ENCODE results near the gene GTPBP1. TPM values are rescaled to one million over a fixed set of nuclear protein-coding genes. Genes with fewer than 3 reads are reported as not detected.

The GTPBP1 gene
- total RNA-seq, 4 donors from 2014 or later = 16.2 to 71.5 (median 56.1) TPM

DNA sequence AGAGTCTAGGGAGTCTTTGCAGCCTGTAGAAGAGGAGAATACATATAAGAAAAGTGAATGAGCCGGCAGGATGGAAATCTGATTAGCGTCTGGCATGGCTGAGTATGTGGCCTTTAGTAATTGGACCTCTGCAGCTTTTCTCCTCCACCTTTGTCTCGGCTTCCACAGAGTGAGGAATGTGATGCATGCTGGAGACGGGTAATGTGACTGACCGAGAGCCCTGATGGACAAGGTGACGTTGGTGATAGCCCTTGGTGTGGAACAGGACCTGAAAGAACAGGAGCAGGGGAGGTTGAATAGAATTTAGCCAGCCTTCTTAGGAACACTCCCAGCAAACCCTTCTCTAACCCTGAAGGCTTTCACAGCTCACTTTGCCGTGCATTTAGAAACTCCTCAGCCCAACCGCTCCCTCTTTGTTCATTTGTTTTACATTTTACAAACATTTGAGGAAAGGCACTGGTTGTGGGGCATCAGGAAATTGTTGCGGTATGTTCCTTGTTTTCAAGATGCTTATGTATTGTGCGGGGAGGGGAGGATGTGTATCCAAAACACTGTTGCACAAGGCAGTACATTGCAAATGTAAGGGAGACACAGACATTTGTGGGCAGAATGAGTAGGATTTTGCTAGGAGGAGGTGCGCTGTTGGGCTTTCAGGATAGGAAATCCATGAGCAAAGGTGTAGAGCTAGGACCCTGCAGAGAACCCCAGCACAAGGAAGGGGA, 6.9 kb downstream of the GTPBP1 start:
- no peak overlapping the region for H3K4me3 ChIP-seq
- TF ChIP-seq, protein P1, sequence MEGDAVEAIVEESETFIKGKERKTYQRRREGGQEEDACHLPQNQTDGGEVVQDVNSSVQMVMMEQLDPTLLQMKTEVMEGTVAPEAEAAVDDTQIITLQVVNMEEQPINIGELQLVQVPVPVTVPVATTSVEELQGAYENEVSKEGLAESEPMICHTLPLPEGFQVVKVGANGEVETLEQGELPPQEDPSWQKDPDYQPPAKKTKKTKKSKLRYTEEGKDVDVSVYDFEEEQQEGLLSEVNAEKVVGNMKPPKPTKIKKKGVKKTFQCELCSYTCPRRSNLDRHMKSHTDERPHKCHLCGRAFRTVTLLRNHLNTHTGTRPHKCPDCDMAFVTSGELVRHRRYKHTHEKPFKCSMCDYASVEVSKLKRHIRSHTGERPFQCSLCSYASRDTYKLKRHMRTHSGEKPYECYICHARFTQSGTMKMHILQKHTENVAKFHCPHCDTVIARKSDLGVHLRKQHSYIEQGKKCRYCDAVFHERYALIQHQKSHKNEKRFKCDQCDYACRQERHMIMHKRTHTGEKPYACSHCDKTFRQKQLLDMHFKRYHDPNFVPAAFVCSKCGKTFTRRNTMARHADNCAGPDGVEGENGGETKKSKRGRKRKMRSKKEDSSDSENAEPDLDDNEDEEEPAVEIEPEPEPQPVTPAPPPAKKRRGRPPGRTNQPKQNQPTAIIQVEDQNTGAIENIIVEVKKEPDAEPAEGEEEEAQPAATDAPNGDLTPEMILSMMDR (IDR thresholded peaks at IDR 0.05) = no peak
- no peak for TF ChIP-seq POLR2A (IDR thresholded peaks at IDR 0.05)
- H3K36me3 ChIP-seq = no peaks in the 10 kb centered on the region
- H3K4me1 ChIP-seq = no peaks in the 10 kb centered on the region
- DNase-seq = no peak
- H3K9me3 ChIP-seq = no peaks in the 10 kb centered on the region
- intact Hi-C loops (cut with DNase I; ENCODE audit: low total_unique reads) = no loop called here
- H3K27ac ChIP-seq = no peak overlapping the region
- H3K27me3 ChIP-seq = no peaks in the 10 kb centered on the region

DNA sequence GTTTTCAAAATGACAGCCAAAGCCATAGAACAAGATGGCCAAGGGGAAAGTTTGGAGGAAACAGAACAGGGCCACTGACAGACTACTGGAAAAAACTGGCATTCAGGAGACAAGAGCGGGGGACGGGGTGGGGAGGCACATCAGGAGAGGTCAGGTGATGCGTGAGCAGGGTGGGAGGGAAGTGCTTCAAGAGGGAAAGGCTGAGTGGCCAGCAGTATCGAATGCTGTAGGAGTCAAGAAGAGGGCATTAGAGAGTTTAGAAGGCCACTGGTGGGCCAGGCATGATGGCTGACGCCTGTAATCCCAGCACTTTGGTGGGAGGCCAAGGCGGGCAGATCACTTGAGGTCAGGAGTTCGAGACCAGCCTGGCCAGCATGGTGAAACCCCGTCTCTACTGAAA, 8.2 kb downstream of the GTPBP1 start:
- Histone ChIP-seq H3K36me3 (no peaks in the 10 kb centered on the region), H3K27ac (peak overlapping the region in 1 of 2 donors; percentile 31), H3K9me3 (no peaks in the 10 kb centered on the region), H3K27me3 (no peaks in the 10 kb centered on the region), H3K4me1 (no peaks in the 10 kb centered on the region), H3K4me3 (no peak overlapping the region)
- TF ChIP-seq POLR2A (IDR thresholded peaks at IDR 0.05) = no peak
- TF ChIP-seq, protein P1 (IDR thresholded peaks at IDR 0.05) = no peak
- intact Hi-C loops (cut with DNase I; ENCODE audit: low total_unique reads) = no loop called here
- no peak for DNase-seq

DNA sequence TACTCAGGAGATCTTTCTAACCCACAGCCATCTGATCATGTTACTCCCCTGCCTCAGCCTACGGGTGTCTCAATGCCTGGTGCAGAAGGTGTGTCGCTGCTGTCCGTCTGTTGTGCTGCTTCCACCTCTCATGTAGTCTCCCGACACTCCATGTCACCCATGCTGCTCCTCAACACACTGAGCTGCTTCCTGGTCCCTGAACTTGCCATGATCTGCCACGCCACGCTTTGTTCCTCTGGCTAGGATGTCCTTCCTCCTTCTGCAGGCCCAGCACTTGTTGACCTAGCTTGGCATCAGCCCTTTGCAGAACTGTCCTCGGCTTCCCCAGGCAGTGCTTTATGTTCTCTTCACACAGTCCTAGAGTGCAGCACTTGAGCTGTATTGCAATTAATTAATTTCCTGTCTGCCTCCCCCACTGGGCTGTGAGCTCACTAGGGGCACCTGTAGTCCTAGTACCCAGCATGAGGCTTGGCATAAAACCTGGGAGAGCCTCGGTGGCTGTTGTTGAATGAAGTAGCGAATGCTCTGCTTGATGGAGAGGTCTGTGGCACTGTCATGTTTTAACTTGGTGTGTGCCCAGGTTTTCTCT, 9.5 kb downstream of the GTPBP1 start:
- H3K4me3 ChIP-seq = no peak overlapping the region
- no peaks in the 10 kb centered on the region for H3K4me1 ChIP-seq
- no peak for TF ChIP-seq POLR2A (IDR thresholded peaks at IDR 0.05)
- TF ChIP-seq, protein P1 (IDR thresholded peaks at IDR 0.05) = no peak
- no peaks in the 10 kb centered on the region for H3K27me3 ChIP-seq
- H3K9me3 ChIP-seq = no peaks in the 10 kb centered on the region
- intact Hi-C loops (cut with DNase I; ENCODE audit: low total_unique reads) = no loop called here
- no peaks in the 10 kb centered on the region for H3K36me3 ChIP-seq
- peak overlapping the region; percentile 3 to 31 for H3K27ac ChIP-seq
- no peak for DNase-seq

DNA sequence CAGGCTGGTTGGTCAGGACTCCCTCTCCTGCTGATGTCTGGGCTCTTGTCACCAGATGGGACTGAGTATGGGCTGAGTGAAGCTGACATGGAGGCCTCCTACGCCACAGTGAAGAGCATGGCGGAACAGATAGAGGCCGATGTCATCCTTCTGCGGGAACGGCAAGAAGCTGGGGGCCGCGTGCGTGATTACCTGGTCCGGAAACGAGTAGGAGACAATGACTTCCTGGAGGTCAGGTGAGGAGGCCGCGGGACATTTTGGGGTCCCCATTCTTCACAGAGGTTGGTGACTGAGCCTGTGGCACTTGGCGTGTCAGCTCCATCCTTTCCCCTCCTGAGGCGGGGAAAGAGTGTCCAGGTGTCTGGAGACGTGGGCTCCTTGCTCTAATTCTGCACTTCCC, 10.1 kb downstream of the GTPBP1 start:
- H3K36me3 ChIP-seq = no peaks in the 10 kb centered on the region
- H3K27ac ChIP-seq = no peak overlapping the region
- no peaks in the 10 kb centered on the region for H3K4me1 ChIP-seq
- no peaks in the 10 kb centered on the region for H3K9me3 ChIP-seq
- DNase-seq = no peak
- H3K4me3 ChIP-seq = no peak overlapping the region
- intact Hi-C loops (cut with DNase I; ENCODE audit: low total_unique reads) = no loop called here
- TF ChIP-seq POLR2A (IDR thresholded peaks at IDR 0.05) = no peak
- TF ChIP-seq, protein P1 (IDR thresholded peaks at IDR 0.05) = no peak
- H3K27me3 ChIP-seq = no peaks in the 10 kb centered on the region

DNA sequence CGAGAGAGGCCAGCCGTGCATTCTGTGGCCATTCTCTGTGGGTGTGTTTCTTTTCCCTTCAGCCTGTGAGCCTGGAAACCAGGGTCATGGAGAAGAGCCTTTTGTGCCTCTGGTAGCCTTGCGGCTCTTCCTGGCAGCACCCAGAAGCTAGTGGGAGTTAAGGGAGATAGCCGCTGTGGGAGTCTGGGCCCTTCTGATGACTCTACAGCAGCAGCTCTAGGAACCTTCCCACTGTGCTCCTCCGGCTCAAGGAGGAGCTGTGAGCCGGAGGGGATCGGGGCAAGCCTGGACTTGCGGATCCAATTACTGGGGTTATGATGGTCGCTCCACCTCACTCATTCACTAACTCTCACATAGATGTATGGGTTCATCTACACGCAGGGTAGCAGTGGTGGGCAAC, 10.5 kb downstream of the GTPBP1 start:
- H3K27me3 ChIP-seq = no peaks in the 10 kb centered on the region
- no peaks in the 10 kb centered on the region for H3K4me1 ChIP-seq
- no peak overlapping the region for H3K4me3 ChIP-seq
- DNase-seq = no peak
- TF ChIP-seq, protein P1 (IDR thresholded peaks at IDR 0.05) = no peak
- no peak for TF ChIP-seq POLR2A (IDR thresholded peaks at IDR 0.05)
- intact Hi-C loops (cut with DNase I; ENCODE audit: low total_unique reads) = no loop called here
- no peak overlapping the region for H3K27ac ChIP-seq
- H3K9me3 ChIP-seq = no peaks in the 10 kb centered on the region
- H3K36me3 ChIP-seq = no peaks in the 10 kb centered on the region

All from uterus (tissue), 4 donors.